ENCODE measurements around the gene BABAM2. TPM values are rescaled to one million over a fixed set of nuclear protein-coding genes. Genes with fewer than 3 reads are reported as not detected.

BABAM2 gene
- total and polyA plus RNA-seq, 10 of the 15 experiments (the other 5 are each of a cell fraction or from before 2014, with no cell fraction given) = 30.7 to 59.9 (median 44.5) TPM

DNA sequence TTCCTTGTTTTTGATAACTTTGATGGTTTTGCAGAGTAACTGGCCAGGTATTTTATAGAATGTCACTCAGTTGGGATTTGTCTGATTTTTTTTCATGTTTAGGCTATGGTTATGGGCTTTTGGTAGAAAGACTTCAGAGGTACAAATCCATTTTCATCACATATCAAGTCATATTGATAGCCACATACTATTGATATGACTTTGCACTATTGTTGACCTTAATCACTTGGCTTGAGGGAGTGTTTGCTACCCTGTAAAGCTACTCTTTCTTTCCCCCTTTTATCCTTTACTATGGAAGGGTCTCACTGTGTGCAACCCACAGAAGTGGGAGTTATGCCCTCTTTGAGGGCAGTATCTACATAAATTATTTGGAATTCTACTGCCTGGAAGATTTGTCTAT, 109.8 kb downstream of the BABAM2 start:
- Histone ChIP-seq H2AFZ (ENCODE audit: control insufficient read depth, low read depth, low read length) (no peak overlapping the region), H3K36me3 (ENCODE audit: control insufficient read depth in 2 of 2, insufficient read depth in 2 of 2, low read length in 1 of 2) (no peaks in the 10 kb centered on the region), H3K27me3 (replicated peaks in 1 of 2; ENCODE audit: control insufficient read depth in 2 of 2, insufficient read depth in 2 of 2, low read length in 1 of 2) (no peaks in the 10 kb centered on the region), H3K4me3 (no peak overlapping the region), H3K4me2 (ENCODE audit: control insufficient read depth, insufficient read depth) (no peak overlapping the region), H3K9me3 (replicated peaks; ENCODE audit: control insufficient read depth, insufficient read depth, low read length) (no peaks in the 10 kb centered on the region), H3K4me1 (ENCODE audit: control insufficient read depth, insufficient read depth, low read length) (no peaks in the 10 kb centered on the region), H3K9ac (ENCODE audit: control insufficient read depth, insufficient read depth, low read length) (no peak overlapping the region), H3K27ac (ENCODE audit: control insufficient read depth, insufficient read depth) (no peak overlapping the region), H3K79me2 (ENCODE audit: control insufficient read depth, insufficient read depth, low read length) (no peaks in the 10 kb centered on the region), H4K20me1 (ENCODE audit: control insufficient read depth, insufficient read depth) (no peaks in the 10 kb centered on the region)
- ChIA-PET RAD21 (ENCODE audit: unreplicated experiment) (no interaction called here), SMC1A (ENCODE audit: uncharacterized antibody, unreplicated experiment) (no interaction called here), POLR2A (no interaction called here), CTCF (no interaction called here)
- intact Hi-C loops (cut with micrococcal nuclease; ENCODE audit: unreplicated experiment) = no loop called here
- ATAC-seq (no peak), FAIRE-seq (no peak), DNase-seq (ENCODE audit: low read depth, low spot score) (no peak)
- TF ChIP-seq TCF7 (IDR thresholded peaks at IDR 0.05; ENCODE audit: borderline replicate concordance) (no peak), NFYA (IDR thresholded peaks at IDR 0.05; ENCODE audit: borderline replicate concordance, low read depth, low read length) (no peak), MYB (IDR thresholded peaks at IDR 0.05; ENCODE audit: borderline replicate concordance, low read depth, low read length) (no peak), ZNF622 (IDR thresholded peaks at IDR 0.05) (no peak), PAX8 (IDR thresholded peaks at IDR 0.05) (no peak), HCFC1 (IDR thresholded peaks at IDR 0.05; ENCODE audit: low read length) (no peak), FOXK2 (IDR thresholded peaks at IDR 0.05) (no peak), NFIC (IDR thresholded peaks at IDR 0.05; ENCODE audit: low read depth, low read length) (no peak), NFXL1 (IDR thresholded peaks at IDR 0.05; ENCODE audit: borderline replicate concordance) (no peak)
- TF ChIP-seq, protein P1, sequence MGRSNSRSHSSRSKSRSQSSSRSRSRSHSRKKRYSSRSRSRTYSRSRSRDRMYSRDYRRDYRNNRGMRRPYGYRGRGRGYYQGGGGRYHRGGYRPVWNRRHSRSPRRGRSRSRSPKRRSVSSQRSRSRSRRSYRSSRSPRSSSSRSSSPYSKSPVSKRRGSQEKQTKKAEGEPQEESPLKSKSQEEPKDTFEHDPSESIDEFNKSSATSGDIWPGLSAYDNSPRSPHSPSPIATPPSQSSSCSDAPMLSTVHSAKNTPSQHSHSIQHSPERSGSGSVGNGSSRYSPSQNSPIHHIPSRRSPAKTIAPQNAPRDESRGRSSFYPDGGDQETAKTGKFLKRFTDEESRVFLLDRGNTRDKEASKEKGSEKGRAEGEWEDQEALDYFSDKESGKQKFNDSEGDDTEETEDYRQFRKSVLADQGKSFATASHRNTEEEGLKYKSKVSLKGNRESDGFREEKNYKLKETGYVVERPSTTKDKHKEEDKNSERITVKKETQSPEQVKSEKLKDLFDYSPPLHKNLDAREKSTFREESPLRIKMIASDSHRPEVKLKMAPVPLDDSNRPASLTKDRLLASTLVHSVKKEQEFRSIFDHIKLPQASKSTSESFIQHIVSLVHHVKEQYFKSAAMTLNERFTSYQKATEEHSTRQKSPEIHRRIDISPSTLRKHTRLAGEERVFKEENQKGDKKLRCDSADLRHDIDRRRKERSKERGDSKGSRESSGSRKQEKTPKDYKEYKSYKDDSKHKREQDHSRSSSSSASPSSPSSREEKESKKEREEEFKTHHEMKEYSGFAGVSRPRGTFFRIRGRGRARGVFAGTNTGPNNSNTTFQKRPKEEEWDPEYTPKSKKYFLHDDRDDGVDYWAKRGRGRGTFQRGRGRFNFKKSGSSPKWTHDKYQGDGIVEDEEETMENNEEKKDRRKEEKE (IDR thresholded peaks at IDR 0.05) = no peak
- TF ChIP-seq, protein P2, sequence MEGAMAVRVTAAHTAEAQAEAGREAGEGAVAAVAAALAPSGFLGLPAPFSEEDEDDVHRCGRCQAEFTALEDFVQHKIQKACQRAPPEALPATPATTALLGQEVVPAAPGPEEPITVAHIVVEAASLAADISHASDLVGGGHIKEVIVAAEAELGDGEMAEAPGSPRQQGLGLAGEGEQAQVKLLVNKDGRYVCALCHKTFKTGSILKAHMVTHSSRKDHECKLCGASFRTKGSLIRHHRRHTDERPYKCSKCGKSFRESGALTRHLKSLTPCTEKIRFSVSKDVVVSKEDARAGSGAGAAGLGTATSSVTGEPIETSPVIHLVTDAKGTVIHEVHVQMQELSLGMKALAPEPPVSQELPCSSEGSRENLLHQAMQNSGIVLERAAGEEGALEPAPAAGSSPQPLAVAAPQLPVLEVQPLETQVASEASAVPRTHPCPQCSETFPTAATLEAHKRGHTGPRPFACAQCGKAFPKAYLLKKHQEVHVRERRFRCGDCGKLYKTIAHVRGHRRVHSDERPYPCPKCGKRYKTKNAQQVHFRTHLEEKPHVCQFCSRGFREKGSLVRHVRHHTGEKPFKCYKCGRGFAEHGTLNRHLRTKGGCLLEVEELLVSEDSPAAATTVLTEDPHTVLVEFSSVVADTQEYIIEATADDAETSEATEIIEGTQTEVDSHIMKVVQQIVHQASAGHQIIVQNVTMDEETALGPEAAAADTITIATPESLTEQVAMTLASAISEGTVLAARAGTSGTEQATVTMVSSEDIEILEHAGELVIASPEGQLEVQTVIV (IDR thresholded peaks at IDR 0.05; ENCODE audit: borderline replicate concordance, partially characterized antibody) = no peak
- TF ChIP-seq, protein P3, sequence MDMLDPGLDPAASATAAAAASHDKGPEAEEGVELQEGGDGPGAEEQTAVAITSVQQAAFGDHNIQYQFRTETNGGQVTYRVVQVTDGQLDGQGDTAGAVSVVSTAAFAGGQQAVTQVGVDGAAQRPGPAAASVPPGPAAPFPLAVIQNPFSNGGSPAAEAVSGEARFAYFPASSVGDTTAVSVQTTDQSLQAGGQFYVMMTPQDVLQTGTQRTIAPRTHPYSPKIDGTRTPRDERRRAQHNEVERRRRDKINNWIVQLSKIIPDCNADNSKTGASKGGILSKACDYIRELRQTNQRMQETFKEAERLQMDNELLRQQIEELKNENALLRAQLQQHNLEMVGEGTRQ (IDR thresholded peaks at IDR 0.05; ENCODE audit: borderline replicate concordance, low read depth, low read length) = no peak
- TF ChIP-seq, protein P4, sequence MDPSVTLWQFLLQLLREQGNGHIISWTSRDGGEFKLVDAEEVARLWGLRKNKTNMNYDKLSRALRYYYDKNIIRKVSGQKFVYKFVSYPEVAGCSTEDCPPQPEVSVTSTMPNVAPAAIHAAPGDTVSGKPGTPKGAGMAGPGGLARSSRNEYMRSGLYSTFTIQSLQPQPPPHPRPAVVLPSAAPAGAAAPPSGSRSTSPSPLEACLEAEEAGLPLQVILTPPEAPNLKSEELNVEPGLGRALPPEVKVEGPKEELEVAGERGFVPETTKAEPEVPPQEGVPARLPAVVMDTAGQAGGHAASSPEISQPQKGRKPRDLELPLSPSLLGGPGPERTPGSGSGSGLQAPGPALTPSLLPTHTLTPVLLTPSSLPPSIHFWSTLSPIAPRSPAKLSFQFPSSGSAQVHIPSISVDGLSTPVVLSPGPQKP (IDR thresholded peaks at IDR 0.05; ENCODE audit: low read depth, low read length) = no peak
- TF ChIP-seq, protein P5, sequence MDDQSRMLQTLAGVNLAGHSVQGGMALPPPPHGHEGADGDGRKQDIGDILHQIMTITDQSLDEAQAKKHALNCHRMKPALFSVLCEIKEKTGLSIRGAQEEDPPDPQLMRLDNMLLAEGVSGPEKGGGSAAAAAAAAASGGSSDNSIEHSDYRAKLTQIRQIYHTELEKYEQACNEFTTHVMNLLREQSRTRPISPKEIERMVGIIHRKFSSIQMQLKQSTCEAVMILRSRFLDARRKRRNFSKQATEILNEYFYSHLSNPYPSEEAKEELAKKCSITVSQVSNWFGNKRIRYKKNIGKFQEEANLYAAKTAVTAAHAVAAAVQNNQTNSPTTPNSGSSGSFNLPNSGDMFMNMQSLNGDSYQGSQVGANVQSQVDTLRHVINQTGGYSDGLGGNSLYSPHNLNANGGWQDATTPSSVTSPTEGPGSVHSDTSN (IDR thresholded peaks at IDR 0.05; ENCODE audit: insufficient replicate concordance, low read depth, low read length) = no peak
- in situ Hi-C loops (cut with MboI) = no loop called here
- BruUV-seq (replicated peaks) = no TSS peak
